SK-MEL-5 (cell line): Measurements from ENCODE around the gene RABGAP1. TPM values are rescaled to one million over a fixed set of nuclear protein-coding genes. Genes with fewer than 3 reads are reported as not detected.

Experiments used
- DNase-seq: peaks from one replicate; pipeline ENCODE4 v3.0.0-alpha.2; 2016; ENCODE audit warnings: low read depth, low spot score
- in situ Hi-C: cut with HindIII; loops from 2 replicates; pipeline ENCODE4 v1.10.0; 2016; ENCODE audit warnings: low sequenced_read_pairs, high pct_unique_total_duplicates, low pct_unique_long_range_greater_than_20kb
- small RNA-seq, 2 experiments: library from RNA; depleted of rRNA; stranded (forward); fragments of <200 nt; gene quantifications; one replicate each; pipeline ENCODE3, GENCODE V24; 2014
- total RNA-seq: library from RNA; depleted of rRNA; stranded (reverse); fragments of >200 nt; shearing (Covaris generic); gene quantifications from 2 replicates; pipeline ENCODE4 v1.2.3, GENCODE V29; 2014; rRNA removed

The RABGAP1 gene
- total RNA-seq, 1 experiment from 2014 or later, result 18.3 TPM

GRCh38 chr9:123149067-123149466, 208.2 kb downstream of the RABGAP1 start:
- in situ Hi-C loops, result no loop called here
- no peak for DNase-seq

GRCh38 chr9:123150708-123151503, 210.1 kb downstream of the RABGAP1 start:
- in situ Hi-C loops, result no loop called here

More at GRCh38 chr9:123150708-123151503, 210.1 kb downstream of the RABGAP1 start:
- DNase-seq, result no peak

Small RNA genes within 50 kb of the gene (small RNA-seq; reads per million reads assigned to genes)
- gene GPR21, result 0 reads per million in 2 experiments
- 0 reads per million in 2 experiments for gene RNY1P15

Other genes starting within 250 kb of the RABGAP1 start
- gene OR1L4, start 217.0 kb upstream of the RABGAP1 start, total RNA-seq, result not detected in 2 replicates
- not detected in 2 replicates for gene OR1L6, start 198.7 kb upstream of the RABGAP1 start, total RNA-seq
- gene OR5C1, start 152.1 kb upstream of the RABGAP1 start, total RNA-seq, result not detected in 2 replicates
- gene OR1K1, start 140.9 kb upstream of the RABGAP1 start, total RNA-seq, result not detected in 2 replicates
- 20.0 and 23.3 TPM in 2 replicates for gene PDCL, start 112.4 kb upstream of the RABGAP1 start, total RNA-seq
- gene RC3H2, start 35.7 kb upstream of the RABGAP1 start, total RNA-seq, result 42.9 and 44.7 TPM in 2 replicates
- gene ZBTB6, start 27.7 kb upstream of the RABGAP1 start, total RNA-seq, result 18.1 and 19.0 TPM in 2 replicates
- 4.6 and 5.0 TPM in 2 replicates for gene ZBTB26, start 9.5 kb upstream of the RABGAP1 start, total RNA-seq
- 0.24 and 0.32 TPM in 2 replicates for gene GPR21, start 92.6 kb downstream of the RABGAP1 start, total RNA-seq